DND-41 (cell line): Measurements from ENCODE around the gene MECR.

Experiments used
- EZH2 ChIP-seq: IDR thresholded peaks from 3 replicates; pipeline ENCODE4 v1.6.1; 2012; ENCODE audit warnings: borderline replicate concordance, low read depth, mild to moderate bottlenecking, moderate library complexity, low read length, inconsistent platforms; ENCODE audit not compliant: severe bottlenecking
- TF ChIP-seq, protein P1 (sequence below): IDR thresholded peaks from 2 replicates; pipeline ENCODE4 v1.5.1; 2012; ENCODE audit warnings: borderline replicate concordance, low read length, moderate library complexity, mild to moderate bottlenecking; ENCODE audit not compliant: poor library complexity, severe bottlenecking; ENCODE audit errors: extremely low read depth

DNA sequence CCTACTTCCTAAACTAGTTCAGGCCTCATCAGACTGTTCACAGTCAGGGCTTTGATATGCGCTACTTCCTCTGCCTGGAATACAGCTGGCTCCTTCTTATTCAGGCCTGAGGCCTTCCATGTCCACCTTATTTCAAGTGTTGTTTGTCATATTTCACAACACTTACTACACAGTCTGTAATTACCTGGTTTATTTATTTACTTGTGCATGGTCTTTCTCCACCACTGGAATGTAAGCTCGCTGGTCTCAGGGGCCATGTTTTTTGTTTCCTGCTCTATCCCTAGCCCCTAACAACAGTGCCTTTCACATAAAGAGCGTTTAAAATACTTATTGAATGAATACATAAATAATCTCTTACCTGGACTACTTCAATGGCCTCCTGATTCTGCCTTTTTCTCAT, 44.5 kb downstream of the MECR start:
- TF ChIP-seq, protein P1, sequence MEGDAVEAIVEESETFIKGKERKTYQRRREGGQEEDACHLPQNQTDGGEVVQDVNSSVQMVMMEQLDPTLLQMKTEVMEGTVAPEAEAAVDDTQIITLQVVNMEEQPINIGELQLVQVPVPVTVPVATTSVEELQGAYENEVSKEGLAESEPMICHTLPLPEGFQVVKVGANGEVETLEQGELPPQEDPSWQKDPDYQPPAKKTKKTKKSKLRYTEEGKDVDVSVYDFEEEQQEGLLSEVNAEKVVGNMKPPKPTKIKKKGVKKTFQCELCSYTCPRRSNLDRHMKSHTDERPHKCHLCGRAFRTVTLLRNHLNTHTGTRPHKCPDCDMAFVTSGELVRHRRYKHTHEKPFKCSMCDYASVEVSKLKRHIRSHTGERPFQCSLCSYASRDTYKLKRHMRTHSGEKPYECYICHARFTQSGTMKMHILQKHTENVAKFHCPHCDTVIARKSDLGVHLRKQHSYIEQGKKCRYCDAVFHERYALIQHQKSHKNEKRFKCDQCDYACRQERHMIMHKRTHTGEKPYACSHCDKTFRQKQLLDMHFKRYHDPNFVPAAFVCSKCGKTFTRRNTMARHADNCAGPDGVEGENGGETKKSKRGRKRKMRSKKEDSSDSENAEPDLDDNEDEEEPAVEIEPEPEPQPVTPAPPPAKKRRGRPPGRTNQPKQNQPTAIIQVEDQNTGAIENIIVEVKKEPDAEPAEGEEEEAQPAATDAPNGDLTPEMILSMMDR = no peak
- no peak for TF ChIP-seq EZH2
